Activated CD4-positive, CD25-positive, alpha-beta regulatory T cell treated with anti-CD3 and anti-CD28 coated beads, Interleukin-2, amount 50 U/mL, for 24 hours (primary cell): Measurements from ENCODE around the gene SHROOM3.
"Not testable (repeated sequence)": the region's sequence is repeated elsewhere in the genome, so short reads cannot be mapped to it uniquely, and the experiment has no call there.

ENCODE experiments used
- ATAC-seq, 2 donors: fragments of 150-1000 bp; cut with Tn5 transposase; one replicate each; pipeline ENCODE4 v1.10.0; 2021; ENCODE audit warnings: mild to moderate bottlenecking in 1 of 2, moderate library complexity in 1 of 2

Gene SHROOM3

DNA sequence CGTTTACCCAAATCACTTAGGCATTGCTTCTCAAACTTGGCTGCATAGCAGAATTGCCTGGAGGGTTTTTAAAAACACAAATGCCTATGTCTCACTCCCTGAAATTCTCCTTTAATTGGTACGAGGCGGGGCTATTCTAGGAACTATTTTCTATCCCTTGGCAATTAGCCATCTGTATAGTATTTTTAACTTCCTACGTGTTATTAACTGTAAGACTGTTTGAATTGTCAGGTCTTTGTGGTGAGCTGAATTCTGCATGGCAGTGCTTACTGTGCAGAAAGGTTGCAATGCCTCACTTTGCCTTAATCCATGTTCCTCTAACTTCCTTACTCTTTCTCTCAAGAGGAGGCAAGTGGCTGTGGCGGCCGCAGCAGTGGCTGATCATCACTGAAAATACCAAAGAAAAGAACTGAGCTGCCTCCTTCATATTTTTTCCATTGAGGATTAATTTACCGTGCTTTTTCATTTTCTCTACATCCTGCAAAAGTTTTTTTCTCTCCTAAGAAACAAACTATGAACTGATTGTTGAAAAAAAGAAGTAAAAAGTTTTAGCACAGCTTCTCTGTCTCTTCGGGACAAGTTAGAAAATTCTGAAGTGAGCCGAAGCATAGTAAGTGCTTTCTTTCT lies at the start of gene SHROOM3:
SHROOM3 (plus strand) TSS at position 329 of the 627 bp plus-strand sequence. CDS start 824 bp downstream, outside the sequence.
- ATAC-seq = no peak

DNA sequence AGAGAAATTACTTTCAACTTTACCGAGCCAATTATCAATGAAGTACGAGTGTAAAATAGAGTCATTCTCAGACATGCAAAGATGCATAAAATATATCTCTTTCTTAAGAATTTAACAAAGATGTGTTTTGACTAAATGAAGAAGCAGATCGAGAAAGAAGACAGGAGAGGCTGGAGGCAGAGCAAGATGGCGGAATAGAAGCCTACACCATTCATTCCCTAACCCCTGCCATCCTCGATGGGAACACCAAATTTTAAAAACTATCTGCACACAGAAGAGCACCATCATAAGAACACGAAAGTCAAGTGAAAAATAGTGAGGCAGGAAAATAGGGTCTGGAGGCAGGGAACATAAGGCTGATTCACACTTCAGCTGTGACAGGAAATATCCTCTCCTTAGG lies 49.1 kb upstream of the SHROOM3 start:
- ATAC-seq = no peak

DNA sequence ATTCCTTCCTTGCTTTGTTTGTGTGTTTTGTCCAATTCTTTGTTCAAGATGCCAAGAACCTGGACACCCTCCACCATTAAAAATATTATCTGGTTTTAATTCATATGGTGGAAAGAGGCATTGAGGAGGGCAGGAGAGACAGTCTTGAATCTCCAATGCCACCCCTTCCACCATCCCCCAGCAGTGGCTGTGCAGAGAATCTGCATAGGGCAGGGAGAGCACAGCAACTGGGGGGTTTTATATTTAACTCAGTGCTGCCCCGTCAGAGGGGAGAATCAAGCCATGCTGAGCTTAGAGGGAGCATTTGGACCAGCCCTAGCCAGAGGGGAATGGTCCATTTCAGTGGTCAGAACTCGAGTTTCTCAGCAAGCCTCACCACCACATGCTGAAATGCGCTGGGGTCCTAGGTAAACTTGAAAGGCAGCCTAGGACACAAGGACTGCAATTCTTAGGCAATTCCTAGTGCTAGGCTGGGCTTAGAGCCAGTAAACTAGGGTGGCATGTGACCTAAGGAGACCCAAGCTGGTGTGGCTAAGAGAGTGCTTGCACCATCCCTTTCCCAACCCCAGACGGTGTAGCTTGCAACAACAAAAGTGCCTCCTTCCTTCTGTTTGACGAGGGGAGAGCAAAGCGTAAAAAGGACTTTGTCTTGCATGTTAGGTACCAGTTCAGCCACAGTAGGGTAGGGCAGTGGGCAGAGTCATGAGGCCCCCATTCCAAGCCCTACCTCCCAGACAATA lies 48.3 kb upstream of the SHROOM3 start:
- no peak for ATAC-seq

DNA sequence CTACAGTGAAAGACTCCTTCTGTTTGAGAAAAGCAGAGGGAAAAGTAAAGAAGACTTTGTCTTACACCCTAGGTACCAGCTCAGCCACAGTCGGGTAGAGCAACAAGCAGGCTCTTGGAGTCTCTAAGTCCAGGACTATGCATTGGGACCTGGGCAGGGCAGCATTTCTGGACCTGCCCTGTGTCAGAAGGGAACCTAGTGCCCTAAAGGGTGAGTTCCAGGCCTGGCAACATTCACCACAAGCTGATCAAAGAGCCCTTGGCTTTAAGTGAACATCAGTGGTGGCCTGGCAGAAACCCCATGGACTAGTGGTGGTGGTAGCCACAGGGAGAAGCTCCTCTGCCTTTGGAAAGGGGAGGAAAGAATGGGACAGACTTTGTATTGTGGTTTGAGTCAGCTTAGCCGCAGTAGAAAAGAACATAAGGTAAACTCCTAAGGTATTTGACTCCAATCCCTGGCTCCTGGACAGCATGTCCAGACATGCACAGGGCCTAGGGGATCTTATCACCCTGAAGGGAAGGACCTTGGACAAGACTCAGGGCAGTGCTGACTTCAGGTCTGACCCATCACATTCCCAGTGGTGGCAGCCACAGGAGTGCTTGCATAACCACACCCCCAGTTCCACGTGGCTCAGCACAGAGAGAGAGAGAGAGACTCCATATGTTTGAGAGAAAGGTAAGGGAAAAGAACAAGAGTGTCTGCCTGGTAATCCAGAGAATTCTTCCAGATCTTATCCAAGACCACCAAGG lies 46.7 kb upstream of the SHROOM3 start:
- ATAC-seq = no peak

DNA sequence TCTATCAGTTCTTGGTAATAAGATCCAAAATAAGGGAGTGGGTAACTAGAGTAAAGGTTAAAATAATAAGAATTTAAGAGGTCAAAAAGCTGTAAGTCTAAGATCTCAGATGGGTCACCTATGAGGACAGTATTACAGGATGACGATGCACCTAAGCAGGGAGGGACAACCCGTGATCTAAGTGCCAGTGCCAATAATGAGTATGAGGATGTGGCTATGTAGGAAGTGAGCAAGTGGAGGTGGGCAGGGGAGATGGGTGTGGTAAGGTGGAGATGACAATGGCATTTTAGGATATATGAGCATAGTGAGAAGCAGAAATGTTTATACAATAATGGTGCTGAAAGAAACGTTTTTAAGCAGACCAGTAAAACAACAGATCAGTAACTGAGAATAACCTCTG lies 33.4 kb upstream of the SHROOM3 start:
- no peak for ATAC-seq

DNA sequence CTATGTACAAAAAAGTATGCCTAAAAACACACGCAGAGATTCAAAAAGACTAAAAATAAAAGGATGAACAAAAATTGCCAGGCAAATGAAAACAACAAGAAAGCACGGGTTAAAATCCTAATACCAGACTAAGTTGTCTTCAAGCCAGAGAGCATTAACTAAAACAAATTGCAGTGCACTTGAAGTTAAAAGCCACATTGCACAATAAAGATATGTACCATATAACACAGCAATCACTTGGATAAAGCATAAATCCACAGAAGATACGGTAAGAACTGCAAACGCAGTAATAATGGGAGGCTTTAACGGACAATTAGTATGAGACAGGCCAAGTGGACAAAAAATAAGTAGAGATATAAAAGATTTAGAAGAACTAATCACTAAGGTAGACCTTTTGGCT lies 28.9 kb upstream of the SHROOM3 start:
- ATAC-seq = no peak

DNA sequence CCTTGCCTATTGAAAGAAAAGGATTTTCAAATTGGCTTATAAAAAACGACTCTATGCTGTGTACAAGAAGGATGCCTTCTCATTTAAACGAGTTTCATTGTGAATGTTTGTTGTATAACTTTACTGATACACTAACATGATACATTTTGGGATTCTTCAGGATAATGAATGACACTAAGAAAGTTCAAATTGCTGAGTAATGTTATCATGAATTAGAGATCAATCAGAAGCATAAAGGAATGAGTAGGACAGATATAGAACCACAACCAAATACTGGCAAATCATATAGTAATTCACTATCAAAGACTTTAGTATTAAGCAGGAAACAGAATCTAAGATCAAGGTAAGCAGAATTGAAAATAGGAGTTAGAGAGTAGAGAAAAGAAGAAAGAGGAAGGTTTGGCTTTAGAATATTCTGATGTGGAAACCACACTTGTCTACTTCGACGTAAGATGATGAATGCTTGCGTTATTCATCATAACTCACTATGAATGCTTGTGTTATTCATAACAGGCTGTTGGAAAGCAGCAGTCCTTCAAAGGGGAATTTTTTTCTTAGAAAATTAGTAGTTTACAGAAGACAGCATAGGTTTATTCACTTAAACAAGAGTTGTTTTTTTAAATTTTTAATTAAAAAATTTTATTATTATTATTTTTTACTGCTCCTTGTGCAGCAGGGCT lies 27.4 kb upstream of the SHROOM3 start:
- peak; percentile 49 to 56 for ATAC-seq

DNA sequence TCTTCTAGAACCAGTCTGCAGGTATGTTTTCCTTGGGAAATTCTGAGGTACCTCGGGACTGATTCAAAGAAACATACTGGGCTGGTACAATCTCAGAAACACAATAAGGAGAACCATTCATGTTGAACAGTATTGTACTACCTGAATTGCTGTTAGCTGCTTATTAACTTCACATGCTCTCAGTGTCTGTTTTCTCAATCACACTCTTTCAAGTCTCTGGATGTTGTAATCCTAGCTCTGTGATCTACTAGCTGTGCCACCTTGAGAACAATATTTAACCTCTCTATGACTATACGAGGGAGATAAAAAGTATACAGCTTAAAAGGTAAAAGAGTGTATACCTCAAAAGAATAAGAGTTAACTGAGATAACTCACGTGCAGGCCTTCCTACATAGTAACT lies 24.4 kb upstream of the SHROOM3 start:
- no peak for ATAC-seq

DNA sequence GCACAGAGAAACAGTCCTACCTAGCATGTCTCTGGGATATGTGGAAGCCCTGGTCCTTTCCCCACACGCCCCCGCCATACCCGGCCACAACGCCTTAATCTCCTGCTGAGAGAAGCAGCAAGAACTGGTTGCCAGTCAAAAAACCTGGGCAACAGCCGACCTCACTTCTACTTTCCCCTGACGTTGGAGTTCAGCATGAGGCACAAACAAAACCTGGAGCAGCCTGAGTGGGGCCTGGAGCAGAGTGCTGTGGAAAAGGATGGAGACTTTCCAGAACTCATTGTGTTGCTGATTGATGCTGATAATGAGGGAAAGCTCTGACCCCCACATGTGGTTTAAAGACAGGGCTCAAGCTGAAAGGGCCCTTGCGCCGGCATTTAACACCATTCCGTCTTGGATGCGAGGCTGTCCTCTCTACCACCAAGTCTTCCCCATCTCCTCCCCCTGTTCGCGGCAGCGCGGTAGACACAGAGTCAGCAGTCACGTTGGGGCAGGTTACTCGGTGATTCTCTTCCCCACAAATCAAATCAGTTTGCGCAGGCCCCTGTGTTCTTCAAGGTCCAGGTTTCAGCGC lies 14.8 kb upstream of the SHROOM3 start:
- no peak for ATAC-seq

DNA sequence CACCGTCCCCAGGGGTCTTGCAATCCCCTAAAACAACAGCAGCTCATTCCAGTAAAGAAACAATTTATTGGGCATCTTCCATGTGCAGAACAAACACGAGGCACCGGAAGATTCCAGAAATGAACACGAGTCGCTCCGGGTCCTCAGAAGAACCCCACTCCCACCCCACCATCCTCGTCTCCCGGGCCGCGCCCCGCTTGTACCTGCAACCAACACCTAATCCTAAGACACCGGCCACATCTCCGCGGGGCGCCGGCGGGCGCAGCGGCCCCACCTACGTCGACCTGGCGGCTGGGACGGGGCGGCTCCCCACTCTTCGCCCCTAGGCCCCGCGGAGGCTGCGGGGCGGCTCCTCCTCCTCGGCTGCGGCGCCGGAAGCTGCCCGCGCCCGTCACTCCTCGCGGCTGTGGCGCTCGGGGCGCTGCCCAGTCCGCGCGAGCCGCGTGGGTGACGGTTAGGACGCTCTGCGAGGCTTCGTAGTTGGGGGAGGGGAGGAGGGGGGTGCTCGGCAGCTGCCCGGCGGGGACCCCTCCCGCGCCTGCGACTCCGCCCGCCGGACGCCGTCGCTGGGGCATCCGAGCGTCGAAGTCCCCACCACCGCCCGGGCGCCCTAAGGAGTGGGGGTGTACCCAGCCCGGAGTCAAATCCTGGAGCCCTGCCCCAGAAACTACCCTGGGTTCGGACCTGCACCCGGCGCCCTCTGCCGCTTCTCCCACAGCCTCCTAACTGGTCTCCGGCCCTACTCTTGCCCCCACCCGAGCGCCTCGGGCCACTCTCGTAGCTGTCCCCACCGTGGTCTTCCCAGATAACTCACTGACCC lies 14.1 kb upstream of the SHROOM3 start, which contains the start of gene CCDC158:
CCDC158 (minus strand) TSS at position 380 of the 820 bp plus-strand sequence. CDS start 17,934 bp downstream, outside the sequence.
- no peak for ATAC-seq

DNA sequence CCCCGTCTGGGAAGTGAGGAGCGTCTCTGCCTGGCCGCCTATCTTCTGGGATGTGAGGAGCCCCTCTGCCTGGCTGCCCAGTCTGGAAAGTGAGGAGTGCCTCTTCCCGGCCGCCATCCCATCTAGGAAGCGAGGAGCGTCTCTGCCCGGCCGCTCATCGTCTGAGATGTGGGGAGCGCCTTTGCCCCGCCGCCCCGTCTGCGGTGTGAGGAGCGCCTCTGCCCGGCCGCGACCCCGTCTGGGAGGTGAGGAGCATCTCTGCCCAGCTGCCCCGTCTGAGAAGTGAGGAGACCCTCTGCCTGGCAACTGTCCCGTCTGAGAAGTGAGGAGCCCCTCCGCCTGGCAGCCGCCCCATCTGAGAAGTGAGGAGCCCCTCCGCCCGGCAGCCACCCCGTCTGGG lies 11.9 kb upstream of the SHROOM3 start:
- not testable (repeated sequence) for ATAC-seq

DNA sequence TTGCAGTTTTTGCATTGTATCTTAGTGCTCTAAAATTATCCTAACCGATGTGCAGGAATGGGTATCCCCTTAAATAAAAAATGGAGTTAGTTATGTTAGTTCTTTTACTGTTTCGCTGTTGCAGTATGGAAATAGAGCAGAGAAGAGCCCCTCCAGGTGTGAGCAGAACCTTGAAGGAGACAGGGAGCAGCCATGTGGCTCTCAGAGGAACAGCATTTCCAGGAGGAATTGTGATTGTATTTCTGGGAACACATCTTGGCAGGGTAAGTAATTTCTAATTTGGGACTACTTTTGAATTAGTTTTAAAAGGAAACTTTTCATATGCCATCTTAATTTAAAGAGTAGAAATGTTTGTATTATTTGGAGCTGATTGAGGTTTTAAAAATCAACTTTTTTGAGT lies 8.8 kb upstream of the SHROOM3 start:
- ATAC-seq = no peak

DNA sequence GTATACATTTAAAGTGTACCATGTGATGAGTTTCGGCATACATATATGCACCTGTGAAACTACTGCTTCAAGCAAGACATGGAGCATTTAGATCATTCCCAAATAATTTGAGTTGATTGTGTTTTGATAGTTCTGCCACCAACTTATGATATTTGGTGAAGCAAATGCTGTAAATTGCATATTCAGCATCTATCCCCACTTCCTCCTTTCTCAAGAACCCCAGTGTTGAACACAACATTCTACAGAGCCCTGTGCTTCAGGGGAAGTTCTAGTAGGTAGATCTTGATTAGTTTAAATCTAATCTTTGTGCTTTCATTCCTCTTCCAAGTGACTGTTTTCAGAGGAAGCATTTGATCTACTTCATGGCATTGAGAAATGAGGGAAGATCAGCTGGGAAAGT lies 5.4 kb upstream of the SHROOM3 start:
- no peak for ATAC-seq

DNA sequence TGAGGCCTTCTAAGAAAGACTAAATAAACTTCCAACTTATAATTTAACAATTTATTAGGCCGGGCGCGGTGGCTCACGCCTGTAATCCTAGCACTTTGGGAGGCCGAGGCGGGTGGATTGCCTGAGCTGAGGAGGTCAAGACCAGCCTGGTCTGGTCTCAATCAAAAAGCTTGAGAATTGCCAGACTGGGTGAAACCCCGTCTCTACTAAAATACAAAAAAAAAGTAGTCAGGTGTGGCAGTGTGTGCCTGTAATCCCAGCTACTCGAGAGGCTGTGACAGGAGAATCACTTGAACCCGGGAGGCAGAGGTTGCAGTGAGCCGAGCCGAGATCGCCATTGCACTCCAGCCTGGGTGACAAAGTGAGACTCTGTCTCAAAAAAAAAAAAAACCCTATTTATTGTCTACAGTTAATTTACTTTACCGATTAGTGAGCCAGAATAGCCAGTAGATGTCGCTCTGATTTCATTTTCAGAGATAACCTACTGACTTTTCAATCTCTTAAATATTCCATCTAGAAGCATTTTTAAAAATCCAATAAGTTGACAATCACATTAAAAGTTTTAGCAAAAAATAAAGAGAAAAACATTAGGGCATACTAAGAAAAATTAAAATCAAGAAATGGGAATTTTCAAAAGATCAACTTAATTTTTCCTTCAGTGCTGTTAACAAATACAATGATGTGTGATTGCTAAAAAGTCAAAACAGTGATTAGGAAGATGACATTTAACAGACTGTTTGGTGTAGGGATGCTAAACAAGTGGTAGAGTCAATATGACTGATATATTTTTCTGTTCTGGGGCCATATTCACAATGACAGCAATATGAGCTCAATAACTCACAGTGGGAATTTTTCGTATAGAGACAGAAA lies 4.3 kb upstream of the SHROOM3 start:
- no peak for ATAC-seq

DNA sequence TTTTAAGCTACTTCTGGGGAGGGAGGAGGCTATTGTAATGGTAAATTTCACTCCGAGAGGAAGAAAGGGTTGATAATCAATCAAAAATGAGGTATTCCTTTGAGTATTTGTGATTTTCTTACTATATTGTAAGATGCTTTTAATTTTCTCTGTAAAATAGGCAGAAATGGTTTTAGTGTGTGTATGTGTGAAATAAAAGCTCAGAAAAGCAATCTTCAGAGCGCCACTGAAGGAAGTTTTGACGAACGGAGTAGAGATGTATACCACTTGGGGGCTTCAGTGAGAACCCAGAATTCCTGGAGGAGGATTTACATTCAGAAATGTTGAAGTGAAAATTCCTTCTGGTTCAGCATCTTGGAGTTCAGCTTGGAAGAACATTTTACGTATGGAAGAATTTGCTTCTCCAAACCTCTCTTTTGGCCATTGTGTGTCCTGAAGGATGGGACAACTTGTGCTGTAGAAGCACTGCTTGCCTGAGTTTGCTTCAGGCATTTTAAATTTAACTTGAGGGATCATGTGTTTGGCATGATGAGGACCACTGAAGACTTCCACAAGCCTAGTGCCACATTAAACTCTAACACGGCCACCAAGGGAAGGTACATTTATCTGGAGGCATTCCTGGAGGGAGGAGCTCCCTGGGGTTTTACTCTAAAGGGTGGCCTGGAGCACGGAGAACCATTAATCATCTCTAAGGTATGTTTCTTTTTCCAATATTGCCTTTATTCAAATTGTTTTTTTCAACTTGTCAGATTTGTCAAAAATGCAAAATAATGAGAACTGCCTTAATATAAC lies 695 bp downstream of the SHROOM3 start:
- ATAC-seq = no peak

DNA sequence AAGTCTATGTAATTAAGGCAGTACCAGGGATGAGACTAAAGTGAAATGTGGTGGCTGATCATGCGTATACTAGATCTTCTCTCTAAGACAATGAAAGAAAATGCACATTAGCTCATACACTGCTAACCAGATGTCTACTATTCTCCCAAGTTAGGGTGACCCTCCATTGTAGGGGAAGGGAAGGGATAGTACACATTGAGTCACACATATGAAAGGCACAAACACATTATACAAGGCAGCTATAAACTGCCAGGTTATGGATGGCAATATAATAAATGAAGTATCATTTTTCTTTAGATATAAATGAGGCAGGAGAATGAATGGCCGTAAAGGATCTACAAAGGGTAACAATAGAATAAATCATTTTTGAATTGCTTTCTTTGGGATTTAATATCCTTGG lies 4.5 kb downstream of the SHROOM3 start:
- no peak for ATAC-seq

DNA sequence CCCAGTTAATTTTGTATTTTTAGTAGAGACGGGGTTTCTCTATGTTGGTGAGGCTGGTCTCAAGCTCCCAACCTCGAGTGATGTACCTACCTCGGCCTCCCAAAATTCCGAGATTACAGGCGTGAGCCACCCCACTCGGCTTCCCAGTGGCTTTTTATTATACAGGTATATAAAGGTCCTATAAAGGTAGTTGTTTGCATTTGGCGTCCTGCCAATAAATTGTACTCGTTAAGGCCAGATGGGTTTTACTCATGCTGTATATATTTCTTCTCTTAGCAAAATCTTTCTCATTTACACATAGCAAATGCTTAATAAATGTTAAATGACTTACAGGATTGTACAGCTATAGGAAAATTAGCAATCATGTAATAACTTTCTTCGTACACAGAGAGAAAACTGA lies 6.9 kb downstream of the SHROOM3 start:
- no peak for ATAC-seq

DNA sequence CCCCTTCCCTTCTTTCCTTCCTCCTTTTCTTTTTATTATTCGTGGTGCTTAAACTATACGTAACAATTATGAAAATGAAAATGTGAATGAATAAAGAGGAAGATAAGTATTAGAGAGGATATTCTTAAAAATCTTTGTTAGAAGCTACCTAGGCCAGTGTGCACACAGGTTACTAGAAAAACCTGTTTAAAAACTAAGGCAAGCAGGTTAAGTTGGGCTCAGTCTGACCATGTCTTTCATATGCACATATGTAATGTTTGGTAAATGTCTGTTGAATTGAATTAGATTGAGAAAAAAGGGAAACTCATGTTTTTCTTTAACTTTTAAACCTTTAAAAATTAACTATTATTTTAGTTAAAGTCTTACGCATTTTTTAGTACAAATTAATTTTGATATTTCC lies 7.8 kb downstream of the SHROOM3 start:
- no peak for ATAC-seq

DNA sequence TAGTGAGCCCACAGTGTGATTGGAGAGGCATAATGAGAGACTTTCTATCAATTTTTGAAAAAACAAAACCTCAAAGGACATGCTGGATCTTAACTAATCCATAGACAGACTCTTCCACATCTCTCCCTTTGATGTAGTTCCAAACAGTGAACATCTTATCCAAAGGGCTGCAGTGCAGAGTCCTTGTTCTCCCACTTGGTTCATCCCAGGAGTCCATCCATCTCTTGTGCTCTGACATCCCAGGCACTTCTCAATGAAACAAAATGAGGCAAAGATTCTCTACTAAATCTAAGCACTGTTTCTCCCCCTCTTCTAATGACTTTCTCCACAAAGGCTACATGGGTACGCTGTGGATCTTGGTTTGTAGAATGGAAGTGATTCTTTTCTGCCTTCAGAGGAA lies 8.3 kb downstream of the SHROOM3 start:
- no peak for ATAC-seq

DNA sequence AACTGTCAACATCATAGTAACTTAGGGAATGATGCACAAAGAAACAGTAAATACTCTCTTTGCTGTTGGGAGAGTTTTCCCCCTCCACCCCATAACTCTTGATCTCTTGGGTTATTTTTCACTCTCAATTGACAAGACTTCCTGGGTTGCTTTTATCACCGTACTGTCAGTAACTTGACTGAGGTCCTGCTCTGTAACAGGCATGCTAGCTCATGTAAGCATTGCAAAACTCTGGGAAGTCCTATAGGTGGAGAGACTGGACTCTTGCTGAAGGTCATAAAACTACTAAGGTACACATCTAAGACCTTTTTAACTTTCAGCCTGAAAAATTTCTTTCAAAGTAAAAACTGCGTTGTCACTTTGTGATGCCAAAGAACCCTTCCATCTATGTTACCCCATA lies 10.9 kb downstream of the SHROOM3 start:
- ATAC-seq = no peak
